HG03103 (cell line): ENCODE data around the gene GOLGA1.
"Not testable (repeated sequence)": the region's sequence is repeated elsewhere in the genome, so short reads cannot be mapped to it uniquely, and the experiment has no call there.

Source experiments
- ATAC-seq: cut with Tn5 transposase; IDR thresholded peaks from one replicate; pipeline ENCODE4 v1.9.1; 2021; ENCODE audit warnings: low read depth; ENCODE audit not compliant: unreplicated experiment

The GOLGA1 gene

GRCh38 chr9:124841075-124841821 lies 99.6 kb downstream of the GOLGA1 start:
- no peak for ATAC-seq

GRCh38 chr9:124840300-124840833 lies 100.5 kb downstream of the GOLGA1 start:
- ATAC-seq: no peak

GRCh38 chr9:124839612-124840299 lies 101.1 kb downstream of the GOLGA1 start:
- ATAC-seq: no peak

GRCh38 chr9:124838567-124839275 lies 102.2 kb downstream of the GOLGA1 start:
- ATAC-seq: not testable (repeated sequence)

GRCh38 chr9:124838132-124838531 lies 102.8 kb downstream of the GOLGA1 start:
- ATAC-seq: not testable (repeated sequence)

GRCh38 chr9:124835026-124835557 lies 105.8 kb downstream of the GOLGA1 start:
- ATAC-seq: no peak

GRCh38 chr9:124834591-124834990 lies 106.3 kb downstream of the GOLGA1 start:
- no peak for ATAC-seq

GRCh38 chr9:124831642-124832364 lies 109.1 kb downstream of the GOLGA1 start:
- ATAC-seq: no peak

- no peak for ATAC-seq
These were observed 110.3 kb downstream of the GOLGA1 start for GRCh38 chr9:124830593-124830992.

- ATAC-seq: no peak
These were observed 111.6 kb downstream of the GOLGA1 start for GRCh38 chr9:124829334-124829669.

GRCh38 chr9:124828489-124829333 lies 112.2 kb downstream of the GOLGA1 start:
- no peak for ATAC-seq
